Mesothelial cell of epicardium (in vitro differentiated cells): ENCODE measurements around the gene CMSS1. TPM values are rescaled to one million over a fixed set of nuclear protein-coding genes. Genes with fewer than 3 reads are reported as not detected.

Experiments used
- DNase-seq, 2 experiments: peaks; one replicate each; pipeline ENCODE4 v3.0.0; 2021; ENCODE audit warnings: low spot score in 2 of 2; ENCODE audit not compliant: unreplicated experiment in 2 of 2
- H3K27ac Mint-ChIP-seq: 2 replicates; pipeline ENCODE4 v1.8.0; 2021; ENCODE audit warnings: mixed read lengths
- H3K27me3 Mint-ChIP-seq: 2 replicates; pipeline ENCODE4 v1.8.0; 2021; ENCODE audit warnings: low read depth, mixed read lengths
- H3K36me3 Mint-ChIP-seq: 2 replicates; pipeline ENCODE4 v1.8.0; 2021; ENCODE audit warnings: mixed read lengths
- H3K4me1 Mint-ChIP-seq: 2 replicates; pipeline ENCODE4 v1.8.0; 2021; ENCODE audit warnings: mixed read lengths
- H3K4me3 Mint-ChIP-seq: 2 replicates; pipeline ENCODE4 v1.8.0; 2021; ENCODE audit warnings: mild to moderate bottlenecking, moderate library complexity, mixed read lengths
- H3K9me3 Mint-ChIP-seq: 2 replicates; pipeline ENCODE4 v1.8.0; 2021; ENCODE audit warnings: mixed read lengths
- total RNA-seq: library from RNA; stranded (reverse); gene quantifications from 3 replicates; pipeline ENCODE4 v1.2.1, GENCODE V29; 2021
- TF ChIP-seq, protein P1 (sequence below): fragments of 200-600 bp; sonication (generic); IDR thresholded peaks from one replicate; pipeline ENCODE4 v1.5.0; 2021; ENCODE audit warnings: antibody characterized with exemption; ENCODE audit not compliant: unreplicated experiment

The CMSS1 gene
- total RNA-seq, 1 donor from 2014 or later = 30.0 TPM

- H3K4me1 Mint-ChIP-seq = peaks cover 34% of the 10 kb centered on the region
- no peaks in the 10 kb centered on the region for H3K27me3 Mint-ChIP-seq
- no peak for DNase-seq
- H3K27ac Mint-ChIP-seq = no peak overlapping the region
- H3K36me3 Mint-ChIP-seq = no peaks in the 10 kb centered on the region
- no peak overlapping the region for H3K4me3 Mint-ChIP-seq
- TF ChIP-seq, protein P1, sequence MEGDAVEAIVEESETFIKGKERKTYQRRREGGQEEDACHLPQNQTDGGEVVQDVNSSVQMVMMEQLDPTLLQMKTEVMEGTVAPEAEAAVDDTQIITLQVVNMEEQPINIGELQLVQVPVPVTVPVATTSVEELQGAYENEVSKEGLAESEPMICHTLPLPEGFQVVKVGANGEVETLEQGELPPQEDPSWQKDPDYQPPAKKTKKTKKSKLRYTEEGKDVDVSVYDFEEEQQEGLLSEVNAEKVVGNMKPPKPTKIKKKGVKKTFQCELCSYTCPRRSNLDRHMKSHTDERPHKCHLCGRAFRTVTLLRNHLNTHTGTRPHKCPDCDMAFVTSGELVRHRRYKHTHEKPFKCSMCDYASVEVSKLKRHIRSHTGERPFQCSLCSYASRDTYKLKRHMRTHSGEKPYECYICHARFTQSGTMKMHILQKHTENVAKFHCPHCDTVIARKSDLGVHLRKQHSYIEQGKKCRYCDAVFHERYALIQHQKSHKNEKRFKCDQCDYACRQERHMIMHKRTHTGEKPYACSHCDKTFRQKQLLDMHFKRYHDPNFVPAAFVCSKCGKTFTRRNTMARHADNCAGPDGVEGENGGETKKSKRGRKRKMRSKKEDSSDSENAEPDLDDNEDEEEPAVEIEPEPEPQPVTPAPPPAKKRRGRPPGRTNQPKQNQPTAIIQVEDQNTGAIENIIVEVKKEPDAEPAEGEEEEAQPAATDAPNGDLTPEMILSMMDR = no peak
- peaks cover 7% of the 10 kb centered on the region for H3K9me3 Mint-ChIP-seq
Observed at GRCh38 chr3:99900248-99900647, 82.6 kb downstream of the CMSS1 start.

DNA sequence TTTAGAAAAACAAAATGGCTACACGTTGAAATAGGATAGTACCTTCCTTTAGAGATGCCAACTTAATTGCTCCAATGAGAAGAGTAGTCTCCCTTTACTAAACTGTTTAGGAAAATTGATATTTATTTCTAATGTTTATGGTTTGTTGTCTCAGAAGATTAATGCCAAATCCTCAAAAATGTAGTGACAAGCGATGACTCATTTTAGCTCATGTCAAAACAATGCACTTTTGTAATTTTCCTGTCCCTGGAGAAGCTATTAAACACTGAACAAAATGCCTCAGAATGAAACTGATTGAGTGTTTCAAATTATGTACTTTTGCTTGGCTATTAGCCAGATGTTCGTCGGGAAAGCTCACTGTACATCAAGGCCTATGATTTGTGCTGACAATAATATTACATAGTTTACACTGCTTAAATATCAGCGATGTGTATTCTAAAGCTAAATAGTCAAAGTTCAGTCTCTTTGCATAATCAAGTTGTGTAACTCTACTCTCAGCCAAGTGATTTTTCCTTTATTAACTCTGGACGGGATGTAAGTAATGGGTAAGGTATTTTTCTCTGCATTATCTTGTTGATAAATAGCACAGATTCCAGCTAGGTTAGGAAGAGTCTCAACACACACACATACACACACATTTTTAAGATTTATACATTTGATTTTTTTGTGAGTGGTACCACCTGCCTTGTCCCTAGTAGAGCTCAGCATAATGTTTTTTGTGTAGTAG lies 83.7 kb downstream of the CMSS1 start:
- no peaks in the 10 kb centered on the region for H3K36me3 Mint-ChIP-seq
- H3K4me1 Mint-ChIP-seq = peaks cover 25% of the 10 kb centered on the region
- H3K27ac Mint-ChIP-seq = peak overlapping the region; percentile 90
- no peak for DNase-seq
- no peak overlapping the region for H3K4me3 Mint-ChIP-seq
- TF ChIP-seq, protein P1 = no peak
- H3K9me3 Mint-ChIP-seq = peaks cover 7% of the 10 kb centered on the region
- no peaks in the 10 kb centered on the region for H3K27me3 Mint-ChIP-seq

GRCh38 chr3:99902091-99902490 lies 84.4 kb downstream of the CMSS1 start:
- no peak for DNase-seq
- Mint-ChIP-seq H3K27ac (peak overlapping the region; percentile 90), H3K36me3 (no peaks in the 10 kb centered on the region), H3K9me3 (peaks cover 7% of the 10 kb centered on the region), H3K4me1 (peaks cover 25% of the 10 kb centered on the region), H3K27me3 (no peaks in the 10 kb centered on the region), H3K4me3 (no peak overlapping the region)
- TF ChIP-seq, protein P1 = no peak

GRCh38 chr3:99903869-99904268 lies 86.2 kb downstream of the CMSS1 start:
- Mint-ChIP-seq H3K36me3 (no peaks in the 10 kb centered on the region), H3K27me3 (no peaks in the 10 kb centered on the region), H3K4me1 (peaks cover 25% of the 10 kb centered on the region), H3K9me3 (peaks cover 7% of the 10 kb centered on the region), H3K27ac (no peak overlapping the region), H3K4me3 (no peak overlapping the region)
- TF ChIP-seq, protein P1 = no peak
- no peak for DNase-seq

DNA sequence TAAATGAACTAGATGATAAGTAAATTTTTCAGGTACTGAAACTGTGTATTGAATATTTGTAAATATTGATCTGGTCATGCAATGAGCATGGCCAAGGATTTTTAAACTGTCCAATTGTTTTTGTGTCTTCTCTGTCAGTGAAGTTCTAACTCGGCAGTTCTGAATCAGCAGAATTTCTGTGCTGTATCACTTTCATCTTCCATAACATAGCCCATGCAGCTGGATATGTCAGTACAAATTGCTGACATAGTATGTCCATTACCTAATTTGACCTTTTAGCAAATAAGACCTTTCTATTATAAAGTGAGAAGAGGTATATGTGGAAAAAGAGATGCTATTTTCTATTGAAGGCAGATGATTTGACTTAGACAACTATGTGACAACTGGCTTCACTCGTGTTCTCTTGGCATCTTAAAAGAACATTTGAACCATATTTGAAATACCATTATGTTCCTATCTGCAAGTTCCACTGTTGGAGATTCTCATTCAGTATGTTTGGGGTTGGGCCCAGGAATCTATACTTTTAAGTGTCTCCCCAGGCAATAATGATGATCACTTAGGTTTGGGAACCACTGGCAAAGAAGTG lies 90.4 kb downstream of the CMSS1 start:
- Mint-ChIP-seq H3K36me3 (peaks cover 2% of the 10 kb centered on the region), H3K4me1 (peaks cover 20% of the 10 kb centered on the region), H3K9me3 (peaks cover 11% of the 10 kb centered on the region), H3K27ac (no peak overlapping the region), H3K27me3 (no peaks in the 10 kb centered on the region), H3K4me3 (no peak overlapping the region)
- TF ChIP-seq, protein P1 = no peak
- DNase-seq = no peak
